Colonic mucosa (tissue), 4 donors: ENCODE data around the gene TMEM164. TPM values are rescaled to one million over a fixed set of nuclear protein-coding genes. Genes with fewer than 3 reads are reported as not detected.

ENCODE experiments used
- DNase-seq: peaks from one replicate; pipeline ENCODE4 v3.0.0-alpha.2; 2020
- H3K27ac ChIP-seq: fragments of 200-600 bp; one replicate; pipeline ENCODE4 v1.8.0; 2021
- H3K27me3 ChIP-seq: fragments of 200-600 bp; one replicate; pipeline ENCODE4 v1.8.0; 2021
- H3K36me3 ChIP-seq: fragments of 200-600 bp; one replicate; pipeline ENCODE4 v1.8.0; 2021
- H3K4me1 ChIP-seq: fragments of 200-600 bp; one replicate; pipeline ENCODE4 v1.8.0; 2021; ENCODE audit warnings: mild to moderate bottlenecking
- H3K4me3 ChIP-seq: fragments of 200-600 bp; one replicate; pipeline ENCODE4 v1.8.0; 2021
- H3K9ac ChIP-seq, 2 donors: one replicate each; pipeline ENCODE4 v1.7.0; 2013; ENCODE audit warnings: control low read depth in 2 of 2, low read depth in 2 of 2, low read length in 2 of 2
- H3K9me3 ChIP-seq: fragments of 200-600 bp; one replicate; pipeline ENCODE4 v1.8.0; 2021
- intact Hi-C: fragments of 100-400 bp; cut with DNase I; formaldehyde crosslinking; loops from one replicate; pipeline ENCODE4 v1.14.1; 2022
- total RNA-seq, 2 donors: library from RNA; stranded (reverse); fragmentation: NEBNext Ultra II Directional in 1 of 2; extraction: Animal tissue kit (Norgen Biotek cat#: 25700) in 1 of 2; gene quantifications; one replicate each; pipeline ENCODE4 v1.2.1, GENCODE V29; 2021
- TF ChIP-seq, protein P1 (sequence below): fragments of 200-600 bp; IDR thresholded peaks from one replicate; pipeline ENCODE4 v1.8.0; 2022; ENCODE audit warnings: antibody characterized with exemption, mild to moderate bottlenecking
- donor health status: healthy.
- donor health status: DM: no; HTN: no; CAD: no.
- donor health status: DM: no; HTN: no; CAD: no.

TMEM164 gene
- total RNA-seq, 2 donors from 2014 or later = 57.3 to 73.1 TPM

- no peak overlapping the region for H3K9ac ChIP-seq
- no peak overlapping the region for H3K4me3 ChIP-seq
- TF ChIP-seq, protein P1, sequence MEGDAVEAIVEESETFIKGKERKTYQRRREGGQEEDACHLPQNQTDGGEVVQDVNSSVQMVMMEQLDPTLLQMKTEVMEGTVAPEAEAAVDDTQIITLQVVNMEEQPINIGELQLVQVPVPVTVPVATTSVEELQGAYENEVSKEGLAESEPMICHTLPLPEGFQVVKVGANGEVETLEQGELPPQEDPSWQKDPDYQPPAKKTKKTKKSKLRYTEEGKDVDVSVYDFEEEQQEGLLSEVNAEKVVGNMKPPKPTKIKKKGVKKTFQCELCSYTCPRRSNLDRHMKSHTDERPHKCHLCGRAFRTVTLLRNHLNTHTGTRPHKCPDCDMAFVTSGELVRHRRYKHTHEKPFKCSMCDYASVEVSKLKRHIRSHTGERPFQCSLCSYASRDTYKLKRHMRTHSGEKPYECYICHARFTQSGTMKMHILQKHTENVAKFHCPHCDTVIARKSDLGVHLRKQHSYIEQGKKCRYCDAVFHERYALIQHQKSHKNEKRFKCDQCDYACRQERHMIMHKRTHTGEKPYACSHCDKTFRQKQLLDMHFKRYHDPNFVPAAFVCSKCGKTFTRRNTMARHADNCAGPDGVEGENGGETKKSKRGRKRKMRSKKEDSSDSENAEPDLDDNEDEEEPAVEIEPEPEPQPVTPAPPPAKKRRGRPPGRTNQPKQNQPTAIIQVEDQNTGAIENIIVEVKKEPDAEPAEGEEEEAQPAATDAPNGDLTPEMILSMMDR = no peak
- H3K9me3 ChIP-seq = no peaks in the 10 kb centered on the region
- H3K27ac ChIP-seq = no peak overlapping the region
- DNase-seq = no peak
- intact Hi-C loops = no loop called here
- H3K27me3 ChIP-seq = no peaks in the 10 kb centered on the region
- H3K4me1 ChIP-seq = no peaks in the 10 kb centered on the region
- no peaks in the 10 kb centered on the region for H3K36me3 ChIP-seq
These were observed 11.1 kb downstream of the TMEM164 start for GRCh38 chrX:110013968-110014367.

DNA sequence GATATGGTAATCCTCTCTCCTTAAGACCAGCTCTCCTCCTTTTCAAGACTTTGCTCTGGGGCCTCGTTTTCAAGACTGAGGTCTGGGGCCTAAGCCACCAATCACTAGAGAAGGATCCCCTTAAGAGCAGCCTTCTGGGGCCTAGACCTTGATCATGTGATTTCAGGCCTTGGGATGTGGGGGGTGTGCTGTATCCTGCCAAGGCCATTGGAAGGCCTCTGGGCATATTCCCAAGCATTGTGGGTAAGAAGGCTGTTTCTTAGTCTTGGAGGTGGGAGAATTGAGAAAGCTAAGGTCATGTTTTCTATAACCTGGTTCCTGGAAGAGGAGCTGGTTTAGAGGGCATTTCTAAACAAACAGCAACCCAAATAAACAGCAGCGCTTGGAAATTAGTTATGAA lies 12.1 kb downstream of the TMEM164 start:
- H3K27me3 ChIP-seq = no peaks in the 10 kb centered on the region
- no peak for DNase-seq
- H3K9ac ChIP-seq = no peak overlapping the region
- H3K36me3 ChIP-seq = no peaks in the 10 kb centered on the region
- H3K9me3 ChIP-seq = no peaks in the 10 kb centered on the region
- no peak overlapping the region for H3K4me3 ChIP-seq
- intact Hi-C loops = no loop called here
- no peaks in the 10 kb centered on the region for H3K4me1 ChIP-seq
- TF ChIP-seq, protein P1 = no peak
- H3K27ac ChIP-seq = no peak overlapping the region

DNA sequence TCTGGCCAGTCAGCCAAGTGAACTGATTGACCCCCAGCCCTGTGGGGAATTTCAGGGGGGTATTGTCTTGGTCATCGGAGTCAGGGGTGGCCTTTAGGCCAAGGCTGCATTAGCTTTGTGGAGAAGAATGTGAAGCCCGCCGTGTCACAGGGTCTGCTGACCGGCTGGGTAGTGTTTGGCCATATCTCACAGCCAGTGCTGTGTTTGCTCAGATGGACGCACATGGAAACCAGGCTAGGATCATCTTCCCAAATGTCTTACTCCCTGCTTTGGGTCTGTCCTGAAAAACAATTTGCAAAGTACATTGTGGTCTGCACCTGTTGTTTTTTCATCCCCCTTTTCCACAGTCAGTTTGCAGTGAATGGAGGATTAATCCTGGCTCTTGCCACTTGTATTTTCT lies 13.0 kb downstream of the TMEM164 start:
- DNase-seq = no peak
- H3K9ac ChIP-seq = no peak overlapping the region
- intact Hi-C loops = no loop called here
- no peaks in the 10 kb centered on the region for H3K9me3 ChIP-seq
- TF ChIP-seq, protein P1 = no peak
- no peaks in the 10 kb centered on the region for H3K27me3 ChIP-seq
- H3K4me3 ChIP-seq = no peak overlapping the region
- H3K27ac ChIP-seq = no peak overlapping the region
- H3K4me1 ChIP-seq = no peaks in the 10 kb centered on the region
- no peaks in the 10 kb centered on the region for H3K36me3 ChIP-seq

DNA sequence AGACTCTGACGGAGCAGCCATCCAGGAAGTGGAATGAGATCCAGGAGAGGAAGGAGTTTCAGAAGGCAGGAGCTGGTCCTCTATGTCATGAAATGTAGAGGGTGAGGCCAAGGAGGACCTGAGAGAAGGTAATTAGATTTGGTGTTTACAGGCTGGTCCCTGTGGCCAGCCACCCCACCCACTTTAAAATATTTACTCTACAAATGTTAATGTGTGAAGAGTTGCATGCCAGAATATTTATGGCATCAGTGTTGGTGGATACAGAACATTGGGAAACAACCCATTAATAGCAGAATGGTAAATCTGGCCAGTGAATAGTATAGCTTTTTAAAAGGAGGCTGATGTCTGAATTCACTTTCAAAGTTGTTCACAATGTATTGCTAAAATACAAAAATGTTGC lies 17.6 kb downstream of the TMEM164 start:
- TF ChIP-seq, protein P1 = no peak

GRCh38 chrX:110021258-110022022 lies 18.5 kb downstream of the TMEM164 start:
- Histone ChIP-seq H3K27ac (no peak overlapping the region), H3K4me3 (no peak overlapping the region), H3K27me3 (no peaks in the 10 kb centered on the region), H3K4me1 (no peaks in the 10 kb centered on the region), H3K9ac (no peak overlapping the region), H3K36me3 (no peaks in the 10 kb centered on the region), H3K9me3 (no peaks in the 10 kb centered on the region)
- DNase-seq = no peak
- intact Hi-C loops = no loop called here
- TF ChIP-seq, protein P1 = no peak

More for the DNA sequence above, 17.6 kb downstream of the TMEM164 start:
- Histone ChIP-seq H3K9ac (no peak overlapping the region), H3K4me3 (no peak overlapping the region), H3K27me3 (no peaks in the 10 kb centered on the region), H3K4me1 (no peaks in the 10 kb centered on the region), H3K9me3 (no peaks in the 10 kb centered on the region), H3K27ac (no peak overlapping the region), H3K36me3 (no peaks in the 10 kb centered on the region)
- DNase-seq = no peak
- intact Hi-C loops = no loop called here
